AG09319 (cell line): ENCODE measurements around the gene MAP3K6.

ENCODE experiments used
- DNase-seq: peaks from one replicate; pipeline ENCODE4 v3.0.0-alpha.2; 2010; ENCODE audit warnings: low read depth; ENCODE audit errors: extremely low read depth
- CTCF ChIP-seq: IDR thresholded peaks from 2 replicates; pipeline ENCODE4 v1.5.1; 2011; ENCODE audit warnings: low read depth, mild to moderate bottlenecking, inconsistent platforms, low read length, moderate library complexity

MAP3K6 gene

GRCh38 chr1:27335506-27336422, 31.0 kb downstream of the MAP3K6 start:
- DNase-seq, result no peak
- TF ChIP-seq CTCF, result no peak

GRCh38 chr1:27333717-27334279, 33.0 kb downstream of the MAP3K6 start:
- TF ChIP-seq CTCF, result no peak
- no peak for DNase-seq

- no peak for DNase-seq
- peak; percentile 87 for TF ChIP-seq CTCF
These were observed 34.1 kb downstream of the MAP3K6 start for GRCh38 chr1:27332536-27333281.

GRCh38 chr1:27331922-27332321, 34.8 kb downstream of the MAP3K6 start:
- no peak for DNase-seq
- TF ChIP-seq CTCF, result no peak

GRCh38 chr1:27331426-27331825, 35.3 kb downstream of the MAP3K6 start:
- no peak for TF ChIP-seq CTCF
- DNase-seq, result no peak

GRCh38 chr1:27330786-27331185, 36.0 kb downstream of the MAP3K6 start:
- DNase-seq, result no peak
- TF ChIP-seq CTCF, result no peak

- no peak for DNase-seq
- no peak for TF ChIP-seq CTCF
These were observed 38.8 kb downstream of the MAP3K6 start for GRCh38 chr1:27327964-27328363.
